DOHH2 (cell line): ENCODE results near the gene MC1R.

ENCODE experiments used
- EZH2phosphoT487 ChIP-seq: fragments of 200-600 bp; sonication (generic); IDR thresholded peaks from 2 replicates; pipeline ENCODE4 v1.6.1; 2017; ENCODE audit warnings: borderline replicate concordance, mild to moderate bottlenecking, antibody characterized with exemption, low read length, moderate library complexity, mixed read lengths
- TF ChIP-seq, protein P1 (sequence below): fragments of 200-600 bp; sonication (generic); IDR thresholded peaks from one replicate; pipeline ENCODE4 v1.5.1; 2014; ENCODE audit warnings: antibody characterized with exemption, mild to moderate bottlenecking, low read depth, low read length; ENCODE audit not compliant: poor library complexity, severe bottlenecking

GRCh38 chr16:89958596-89958995 lies 39.9 kb downstream of the MC1R start:
- TF ChIP-seq, protein P1, sequence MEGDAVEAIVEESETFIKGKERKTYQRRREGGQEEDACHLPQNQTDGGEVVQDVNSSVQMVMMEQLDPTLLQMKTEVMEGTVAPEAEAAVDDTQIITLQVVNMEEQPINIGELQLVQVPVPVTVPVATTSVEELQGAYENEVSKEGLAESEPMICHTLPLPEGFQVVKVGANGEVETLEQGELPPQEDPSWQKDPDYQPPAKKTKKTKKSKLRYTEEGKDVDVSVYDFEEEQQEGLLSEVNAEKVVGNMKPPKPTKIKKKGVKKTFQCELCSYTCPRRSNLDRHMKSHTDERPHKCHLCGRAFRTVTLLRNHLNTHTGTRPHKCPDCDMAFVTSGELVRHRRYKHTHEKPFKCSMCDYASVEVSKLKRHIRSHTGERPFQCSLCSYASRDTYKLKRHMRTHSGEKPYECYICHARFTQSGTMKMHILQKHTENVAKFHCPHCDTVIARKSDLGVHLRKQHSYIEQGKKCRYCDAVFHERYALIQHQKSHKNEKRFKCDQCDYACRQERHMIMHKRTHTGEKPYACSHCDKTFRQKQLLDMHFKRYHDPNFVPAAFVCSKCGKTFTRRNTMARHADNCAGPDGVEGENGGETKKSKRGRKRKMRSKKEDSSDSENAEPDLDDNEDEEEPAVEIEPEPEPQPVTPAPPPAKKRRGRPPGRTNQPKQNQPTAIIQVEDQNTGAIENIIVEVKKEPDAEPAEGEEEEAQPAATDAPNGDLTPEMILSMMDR = no peak
- no peak for TF ChIP-seq EZH2phosphoT487
